Tibial nerve (tissue), 4 donors: ENCODE results near the gene TPCN1. TPM values are rescaled to one million over a fixed set of nuclear protein-coding genes. Genes with fewer than 3 reads are reported as not detected.

Experiments
- DNase-seq, 2 donors: peaks; one replicate each; pipeline ENCODE4 v3.0.0-alpha.2; 2019; ENCODE audit warnings: low spot score in 2 of 2
- H3K27ac ChIP-seq, 4 donors: fragments of 200-600 bp; sonication (generic) in 3 of 4; one replicate each; pipeline ENCODE4 v1.5.1; 2017 to 2019; ENCODE audit warnings: mild to moderate bottlenecking in 1 of 4
- H3K27me3 ChIP-seq, 2 donors: fragments of 200-600 bp; sonication (generic) in 1 of 2; one replicate each; pipeline versions ENCODE4 v1.5.1 to v1.6.0; 2017 to 2019
- H3K36me3 ChIP-seq, 3 donors: fragments of 200-600 bp; sonication (generic); one replicate each; pipeline ENCODE4 v1.5.1; 2018 to 2019
- H3K4me1 ChIP-seq, 4 donors: fragments of 200-600 bp; sonication (generic) in 3 of 4; one replicate each; pipeline ENCODE4 v1.5.1; 2017 to 2019
- H3K4me3 ChIP-seq, 4 donors: fragments of 200-600 bp; sonication (generic) in 3 of 4; one replicate each; pipeline ENCODE4 v1.5.1; 2017 to 2019; ENCODE audit warnings: mild to moderate bottlenecking in 1 of 4, moderate library complexity in 1 of 4
- H3K9me3 ChIP-seq, 4 donors: fragments of 200-600 bp; sonication (generic) in 3 of 4; one replicate each; pipeline ENCODE4 v1.5.1; 2017 to 2019
- CTCF ChIP-seq, 5 experiments: fragments of 200-600 bp in 3 of 5; fragments of 450-650 bp in 2 of 5; sonication (generic) in 3 of 5; IDR thresholded peaks; one replicate each; pipeline ENCODE4 v1.5.1; 2016 to 2019; ENCODE audit warnings: antibody characterized with exemption in 5 of 5, mild to moderate bottlenecking in 3 of 5, moderate library complexity in 2 of 5
- EP300 ChIP-seq, 2 donors: sonication (generic); formaldehyde crosslinking; IDR thresholded peaks; one replicate each; pipeline ENCODE4 v1.6.1; 2017; ENCODE audit warnings: antibody characterized with exemption in 2 of 2, mild to moderate bottlenecking in 1 of 2
- POLR2A ChIP-seq, 2 donors: fragments of 450-650 bp; IDR thresholded peaks; one replicate each; pipeline ENCODE4 v1.6.1; 2017; ENCODE audit warnings: antibody characterized with exemption in 2 of 2, mild to moderate bottlenecking in 2 of 2, moderate library complexity in 2 of 2
- WGBS, 2 donors: methylation state at CpG; one replicate each; pipeline ENCODE4 v1.1.5; 2018; 5-methylcytosine and 5-hydroxymethylcytosine counted together
- total RNA-seq, 4 donors: library from RNA; depleted of rRNA; stranded (reverse); fragments of >200 nt; gene quantifications; one replicate each; pipeline ENCODE4 v1.1.0, GENCODE V29; 2016

Gene TPCN1
- total RNA-seq, 4 donors from 2014 or later, result 62.7 to 77.6 (median 69.8) TPM

GRCh38 chr12:113310489-113310888 is 89.2 kb downstream of the TPCN1 start:
- Histone ChIP-seq H3K36me3 (peaks cover 0 to 98% (median 14%) of the 10 kb centered on the region in 3 donors), H3K27me3 (no peaks in the 10 kb centered on the region), H3K9me3 (no peaks in the 10 kb centered on the region), H3K27ac (no peak overlapping the region), H3K4me1 (no peaks in the 10 kb centered on the region), H3K4me3 (no peak overlapping the region)
- DNase-seq, result no peak
- TF ChIP-seq POLR2A (IDR thresholded peaks at IDR 0.05) (no peak), CTCF (IDR thresholded peaks at IDR 0.05) (no peak)
- WGBS, 2 donors, result 100% methylated on average over 1 of the region's 1 CpG

DNA sequence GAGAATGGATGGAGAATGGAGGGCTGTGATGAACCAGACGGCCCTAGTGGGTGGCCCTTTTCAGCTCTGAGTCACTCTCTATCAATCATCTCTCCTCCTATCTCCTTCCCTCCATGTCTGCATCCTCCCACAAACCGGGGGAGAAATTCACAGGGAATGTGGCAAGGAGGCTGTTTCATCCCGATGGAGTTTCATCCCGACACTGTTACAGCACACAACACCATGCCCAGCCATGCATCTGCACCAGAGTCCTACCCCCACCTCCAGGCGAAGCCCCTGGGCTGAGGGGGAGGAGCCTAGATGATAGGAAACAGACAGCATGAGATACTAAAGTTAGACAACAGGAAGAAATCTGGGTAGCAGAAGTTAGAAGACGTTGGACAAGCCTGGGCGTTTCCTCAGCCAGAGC is 92.9 kb downstream of the TPCN1 start:
- no peak overlapping the region for H3K27ac ChIP-seq
- no peak for DNase-seq
- 63 to 73% methylated on average over 7 of the region's 7 CpGs for WGBS, 2 donors
- H3K36me3 ChIP-seq, result peaks cover 0 to 100% (median 18%) of the 10 kb centered on the region in 3 donors
- H3K27me3 ChIP-seq, result no peaks in the 10 kb centered on the region
- TF ChIP-seq EP300 (IDR thresholded peaks at IDR 0.05) (no peak), CTCF (IDR thresholded peaks at IDR 0.05) (no peak), POLR2A (IDR thresholded peaks at IDR 0.05) (no peak)
- H3K4me1 ChIP-seq, result no peaks in the 10 kb centered on the region
- H3K4me3 ChIP-seq, result no peak overlapping the region
- no peaks in the 10 kb centered on the region for H3K9me3 ChIP-seq

- Histone ChIP-seq H3K36me3 (peaks cover 0 to 100% (median 20%) of the 10 kb centered on the region in 3 donors), H3K4me3 (no peak overlapping the region), H3K27me3 (no peaks in the 10 kb centered on the region), H3K27ac (no peak overlapping the region), H3K4me1 (no peaks in the 10 kb centered on the region), H3K9me3 (no peaks in the 10 kb centered on the region)
- TF ChIP-seq POLR2A (IDR thresholded peaks at IDR 0.05) (no peak), CTCF (IDR thresholded peaks at IDR 0.05) (no peak), EP300 (IDR thresholded peaks at IDR 0.05) (no peak)
- WGBS, 2 donors, result 62 to 64% methylated on average over 9 of the region's 9 CpGs
- DNase-seq, result no peak
Measured at GRCh38 chr12:113315358-113315757, 94.1 kb downstream of the TPCN1 start.

DNA sequence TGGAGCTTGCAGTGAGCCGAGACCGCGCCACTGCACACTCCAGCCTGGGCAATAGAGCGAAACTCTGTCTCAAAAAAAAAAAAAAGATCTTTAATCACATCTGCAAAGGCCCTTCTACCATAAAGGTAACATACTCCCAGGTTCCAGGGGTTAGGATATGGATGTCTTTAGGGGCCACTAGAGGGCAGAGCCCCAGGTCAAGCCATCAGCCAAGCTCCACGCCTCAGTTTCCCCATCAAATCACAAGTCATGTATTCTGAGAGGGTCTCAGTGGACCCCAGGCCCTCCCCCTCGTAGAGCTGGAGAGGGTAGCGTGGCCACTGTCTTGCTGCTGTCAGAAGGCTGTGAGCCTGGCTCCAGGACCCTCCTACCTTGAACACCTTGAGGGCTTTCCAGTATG is 94.9 kb downstream of the TPCN1 start:
- WGBS, 2 donors, result 91 to 95% methylated on average over 7 of the region's 7 CpGs
- Histone ChIP-seq H3K4me3 (no peak overlapping the region), H3K27me3 (no peaks in the 10 kb centered on the region), H3K36me3 (peaks cover 0 to 100% (median 20%) of the 10 kb centered on the region in 3 donors), H3K27ac (no peak overlapping the region), H3K4me1 (no peaks in the 10 kb centered on the region), H3K9me3 (peaks cover 0 to under 1% (median 0%) of the 10 kb centered on the region in 4 donors)
- no peak for DNase-seq
- TF ChIP-seq EP300 (IDR thresholded peaks at IDR 0.05), result no peak
- TF ChIP-seq CTCF (IDR thresholded peaks at IDR 0.05), result no peak
- no peak for TF ChIP-seq POLR2A (IDR thresholded peaks at IDR 0.05)

DNA sequence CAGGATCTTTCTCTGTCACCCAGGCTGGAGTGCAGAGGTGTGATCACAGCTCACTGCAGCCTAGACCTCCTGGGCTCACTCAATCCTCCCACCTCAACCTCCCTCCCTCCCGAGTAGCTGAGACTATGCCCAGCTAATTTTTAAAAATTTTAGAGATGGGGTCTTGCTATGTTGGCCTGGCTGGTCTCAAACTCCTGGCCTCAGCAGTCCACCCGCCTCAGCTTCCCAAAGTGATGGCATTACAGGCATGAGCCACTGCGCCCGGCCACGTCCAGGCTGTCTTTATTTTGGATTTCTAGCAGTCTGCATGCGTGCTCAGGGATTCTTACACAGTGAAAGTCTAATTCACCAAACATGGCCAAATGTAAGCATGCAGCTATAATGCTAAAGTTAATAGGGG is 95.9 kb downstream of the TPCN1 start:
- H3K27ac ChIP-seq, result no peak overlapping the region
- no peaks in the 10 kb centered on the region for H3K4me1 ChIP-seq
- no peak overlapping the region for H3K4me3 ChIP-seq
- no peaks in the 10 kb centered on the region for H3K27me3 ChIP-seq
- no peak for DNase-seq
- peaks cover 0 to 100% (median 20%) of the 10 kb centered on the region in 3 donors for H3K36me3 ChIP-seq
- no peak for TF ChIP-seq POLR2A (IDR thresholded peaks at IDR 0.05)
- WGBS, 2 donors, result 92% methylated on average over 6 of the region's 6 CpGs
- H3K9me3 ChIP-seq, result peaks cover 0 to 5% (median 0%) of the 10 kb centered on the region in 4 donors
